ENCODE results near the gene CD226.

CD226 gene

GRCh38 chr18:69814861-69815385 is 132.8 kb downstream of the CD226 start:
- no peak for DNase-seq (ENCODE audit: low read depth in 2 of 2)

GRCh38 chr18:69813559-69813958 is 134.1 kb downstream of the CD226 start:
- no peak for DNase-seq (ENCODE audit: low read depth in 2 of 2)

GRCh38 chr18:69808399-69808798 is 139.3 kb downstream of the CD226 start:
- no peak for DNase-seq (ENCODE audit: low read depth in 2 of 2)

GRCh38 chr18:69804776-69805501 is 142.7 kb downstream of the CD226 start:
- no peak for DNase-seq (ENCODE audit: low read depth in 2 of 2)

Data from activated CD8-positive, alpha-beta memory T cell treated with anti-CD3 and anti-CD28 coated beads for 4 hours (primary cell).